NCI-H187 treated with DMSO at 0.1 percent for 48 hours (cell line): ENCODE results near the gene PPP1R9A.

Source experiments
- DNase-seq: peaks from one replicate; lab custom pipeline; 2025; lab: John Stamatoyannopoulos, UW

PPP1R9A gene

GRCh38 chr7:94912085-94912484 lies 4.7 kb downstream of the PPP1R9A start:
- no peak for DNase-seq

- DNase-seq = no peak
Observed at GRCh38 chr7:94913391-94913790, 6.0 kb downstream of the PPP1R9A start.

DNA sequence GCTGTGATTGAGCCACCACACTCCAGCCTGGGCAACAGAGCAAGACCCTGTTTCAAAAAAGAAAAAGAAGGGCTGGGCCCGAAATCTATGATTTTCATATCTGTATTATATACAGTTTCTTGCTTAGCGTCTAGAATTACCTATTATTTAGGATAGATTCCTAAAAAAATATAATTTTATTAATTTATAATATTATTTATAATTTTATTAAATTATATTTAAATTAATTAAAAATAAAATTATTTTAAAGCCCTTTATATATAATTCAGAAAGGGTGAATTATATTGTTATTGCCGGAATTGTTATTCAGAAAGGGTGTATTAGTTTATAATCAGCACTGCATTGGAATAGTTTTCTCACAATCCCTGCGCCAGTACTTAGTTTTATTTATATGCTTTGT lies 14.5 kb downstream of the PPP1R9A start:
- no peak for DNase-seq

- no peak for DNase-seq
Observed at GRCh38 chr7:94922457-94922856, 15.1 kb downstream of the PPP1R9A start.

- no peak for DNase-seq
Observed at GRCh38 chr7:94923412-94923811, 16.0 kb downstream of the PPP1R9A start.

DNA sequence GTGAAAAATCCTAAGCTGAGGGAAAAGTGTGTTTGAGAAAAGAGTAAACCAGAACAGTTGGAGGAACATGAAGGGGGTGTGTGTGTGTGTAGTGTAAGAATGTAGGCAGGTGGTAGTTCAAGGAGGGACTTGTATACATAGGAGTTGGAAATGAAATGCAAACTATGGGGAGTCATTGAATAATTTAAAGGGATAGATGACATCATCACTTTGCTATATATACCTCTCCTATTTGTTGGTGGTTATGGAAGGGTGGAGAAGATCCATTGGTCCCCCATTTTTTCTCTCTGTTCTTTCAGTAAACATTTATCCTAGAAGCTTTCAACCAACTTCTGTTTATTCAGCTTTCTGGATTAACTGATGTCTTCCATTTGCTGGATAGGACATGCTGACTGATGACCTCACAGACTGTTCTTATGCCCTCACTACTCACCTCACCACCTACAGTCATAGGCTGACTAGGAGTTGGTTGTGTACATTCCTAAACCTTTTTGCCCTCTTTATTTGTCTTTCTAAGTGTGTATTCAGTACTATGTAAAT lies 20.8 kb downstream of the PPP1R9A start:
- DNase-seq = no peak

GRCh38 chr7:94933256-94933990 lies 26.0 kb downstream of the PPP1R9A start:
- no peak for DNase-seq

DNA sequence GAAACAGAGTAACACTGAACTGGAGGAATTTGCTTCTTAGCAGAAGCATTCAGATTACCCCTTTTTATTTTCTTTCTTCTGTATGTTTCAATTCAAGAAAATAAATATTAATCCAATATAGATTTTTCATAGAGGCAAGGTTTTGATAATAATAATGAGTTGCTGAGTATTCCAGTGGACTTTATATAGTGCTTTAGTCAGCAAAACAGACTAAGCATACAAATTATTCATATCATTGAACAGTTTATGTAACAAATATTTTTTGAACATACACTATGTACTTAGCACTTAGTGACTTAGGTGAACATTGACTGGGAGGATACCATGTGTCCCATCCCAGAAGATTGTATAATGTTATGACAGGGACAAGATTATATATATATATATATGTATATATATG lies 32.0 kb downstream of the PPP1R9A start:
- DNase-seq = no peak

DNA sequence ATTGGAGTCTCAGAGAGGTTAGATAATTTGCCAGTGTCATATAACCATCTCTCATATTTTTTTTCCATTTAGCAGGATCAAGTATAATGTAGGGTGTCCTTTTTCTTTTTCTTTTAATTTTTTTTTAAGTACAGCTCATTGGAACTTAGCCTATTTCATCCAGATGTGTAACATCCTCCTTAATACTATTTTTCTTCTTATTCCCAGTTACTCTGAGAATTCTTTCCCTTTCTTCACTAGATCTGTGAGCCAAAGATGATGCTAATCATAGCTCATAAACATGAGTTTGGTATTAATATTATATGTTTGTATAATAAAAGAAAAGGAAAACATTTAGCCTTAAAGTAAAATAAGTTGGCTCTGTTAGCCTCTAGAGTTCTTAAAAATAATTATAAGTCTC lies 32.8 kb downstream of the PPP1R9A start:
- DNase-seq = no peak

GRCh38 chr7:94941844-94942632 lies 34.6 kb downstream of the PPP1R9A start:
- DNase-seq = no peak

GRCh38 chr7:94943134-94943533 lies 35.7 kb downstream of the PPP1R9A start:
- no peak for DNase-seq

DNA sequence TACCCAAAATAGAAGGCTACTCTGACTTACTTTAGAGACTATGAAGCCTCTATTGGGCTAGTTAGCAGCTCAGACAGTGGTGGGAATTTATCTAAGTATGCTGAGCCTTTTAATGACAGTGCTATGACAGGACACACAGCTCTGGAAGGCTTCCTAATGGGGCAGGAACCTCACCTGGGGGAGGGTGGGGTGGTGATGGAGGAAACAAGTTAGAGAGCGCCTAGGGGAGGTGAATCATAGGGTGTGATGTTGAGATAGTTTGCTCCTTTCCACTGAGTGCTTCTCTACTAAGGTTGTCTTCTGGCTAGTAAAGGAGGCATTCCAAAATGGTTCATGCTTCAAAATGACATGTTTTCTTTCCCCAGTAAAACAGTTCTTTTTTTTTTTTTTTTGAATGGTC lies 42.1 kb downstream of the PPP1R9A start:
- DNase-seq = no peak

- DNase-seq = no peak
Observed at GRCh38 chr7:94955807-94956206, 48.4 kb downstream of the PPP1R9A start.

DNA sequence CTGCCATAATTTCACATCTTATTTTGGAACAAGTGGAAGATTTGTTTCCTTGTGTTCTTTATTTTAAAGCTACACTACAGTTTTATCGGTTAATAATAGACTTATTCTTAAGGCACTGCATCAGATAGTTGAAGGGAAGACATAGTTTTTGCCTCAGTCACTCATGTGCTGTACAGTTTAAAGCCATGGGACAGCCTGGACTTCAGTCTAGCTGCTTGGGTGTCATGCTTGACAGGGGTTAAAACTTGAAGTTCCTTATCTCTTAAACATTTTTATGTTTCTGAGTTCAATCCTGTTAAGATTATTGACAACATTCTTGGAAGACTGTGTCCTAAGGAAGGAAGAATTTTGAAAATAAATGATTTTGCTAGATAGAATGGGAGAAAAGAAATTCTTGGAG lies 49.7 kb downstream of the PPP1R9A start:
- DNase-seq = no peak

- DNase-seq = no peak
Observed at GRCh38 chr7:94962661-94963060, 55.3 kb downstream of the PPP1R9A start.

DNA sequence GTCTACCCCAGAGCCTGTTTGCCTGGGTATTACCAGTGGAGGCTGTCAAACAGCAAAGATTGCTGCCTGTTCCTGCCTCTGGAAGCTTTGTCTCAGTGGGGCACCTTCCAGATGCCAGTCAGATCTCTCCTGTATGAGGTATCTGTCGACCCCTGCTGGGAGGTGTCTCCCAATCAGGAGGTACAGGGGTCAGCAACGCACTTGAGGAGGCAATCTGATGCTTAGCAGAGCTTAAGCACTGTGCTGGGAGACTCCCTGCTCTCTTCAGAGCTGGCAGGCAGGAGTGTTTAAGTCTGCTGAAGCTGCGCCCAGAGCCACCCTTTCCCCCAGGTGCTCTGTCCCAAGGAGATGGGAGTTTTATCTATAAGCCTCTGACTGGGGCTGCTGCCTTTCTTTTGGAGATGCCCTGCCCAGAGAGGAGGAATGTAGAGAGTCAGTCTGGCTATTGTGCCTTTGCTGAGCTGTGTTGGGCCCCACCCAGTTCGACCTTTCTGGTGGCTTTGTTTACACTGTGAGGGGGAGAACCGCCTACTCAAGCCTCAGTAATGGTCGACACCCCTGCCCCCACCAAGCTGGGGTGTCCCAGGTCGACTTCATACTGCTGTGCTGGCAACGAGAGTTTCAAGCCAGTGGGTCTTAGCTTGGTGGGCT lies 62.2 kb downstream of the PPP1R9A start:
- no peak for DNase-seq

DNA sequence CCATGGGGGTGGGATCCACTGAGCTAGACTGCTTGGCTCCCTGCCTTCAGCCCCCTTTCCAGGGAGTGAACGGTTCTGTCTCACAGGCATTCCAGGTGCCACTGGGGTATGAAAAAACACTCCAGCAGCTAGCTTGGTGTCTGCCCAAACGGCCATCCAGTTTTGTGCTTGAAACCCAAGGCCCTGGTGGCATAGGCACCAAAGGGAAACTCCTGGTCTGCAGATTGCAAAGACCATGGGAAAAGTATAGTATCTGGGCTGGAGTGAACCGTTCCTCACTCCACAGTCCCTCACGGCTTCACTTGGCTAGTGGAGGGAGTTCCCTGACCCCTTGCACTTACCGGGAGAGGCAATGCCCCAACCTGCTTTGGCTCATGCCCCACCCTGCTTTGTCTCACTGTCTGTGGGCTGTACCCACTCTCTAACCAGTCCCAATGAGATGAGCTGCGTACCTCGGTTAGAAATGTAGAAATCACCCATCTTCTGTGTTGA lies 62.7 kb downstream of the PPP1R9A start:
- DNase-seq = no peak

GRCh38 chr7:94971051-94971867 lies 63.9 kb downstream of the PPP1R9A start:
- no peak for DNase-seq

DNA sequence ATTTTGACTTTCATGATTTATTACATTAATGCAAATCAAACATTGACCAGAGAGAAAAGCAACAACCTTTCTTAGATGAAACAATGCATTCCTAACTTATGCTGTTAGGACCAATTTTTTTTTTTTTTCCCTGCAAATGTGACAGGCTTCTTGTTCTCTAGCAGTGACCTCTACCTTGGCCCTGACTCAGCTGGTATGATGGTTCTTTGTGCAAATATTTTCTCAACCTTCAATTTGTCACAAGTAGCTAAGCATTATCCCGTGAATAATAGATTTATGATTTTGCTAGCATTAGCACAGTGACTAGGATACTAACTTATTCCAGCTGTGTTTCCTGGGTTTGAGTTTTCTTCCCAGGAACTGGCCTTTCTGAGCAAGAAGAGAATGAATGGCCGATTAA lies 64.9 kb downstream of the PPP1R9A start:
- DNase-seq = no peak

- DNase-seq = no peak
Observed at GRCh38 chr7:94973844-94974243, 66.5 kb downstream of the PPP1R9A start.

GRCh38 chr7:94974423-94974822 lies 67.0 kb downstream of the PPP1R9A start:
- DNase-seq = no peak

- DNase-seq = no peak
Observed at GRCh38 chr7:94975336-94975735, 67.9 kb downstream of the PPP1R9A start.
